Measurements from ENCODE around the gene SULT1B1. TPM values are rescaled to one million over a fixed set of nuclear protein-coding genes. Genes with fewer than 3 reads are reported as not detected.
A peak's percentile ranks its signal among the peaks of the same experiment; 100 is the strongest.

SULT1B1 gene
- total RNA-seq, 4 donors from 2014 or later: 0.39 to 3.3 (median 1.1) TPM

- H3K36me3 ChIP-seq: no peaks in the 10 kb centered on the region
- TF ChIP-seq EP300 (IDR thresholded peaks at IDR 0.05) (no peak), POLR2A (IDR thresholded peaks at IDR 0.05) (no peak), CTCF (IDR thresholded peaks at IDR 0.05) (no peak)
- H3K4me3 ChIP-seq: no peak overlapping the region
- H3K27me3 ChIP-seq: no peaks in the 10 kb centered on the region
- no peak for DNase-seq (ENCODE audit: low spot score in 2 of 2)
- H3K9me3 ChIP-seq: no peaks in the 10 kb centered on the region
- H3K4me1 ChIP-seq: peaks cover 0 to 6% (median 0%) of the 10 kb centered on the region in 4 donors
- no peak overlapping the region for H3K27ac ChIP-seq
- 89 to 96% methylated on average over 3 of the region's 3 CpGs for WGBS, 2 donors
Measured at GRCh38 chr4:69763233-69763632, 2.8 kb upstream of the SULT1B1 start.

- Histone ChIP-seq H3K27ac (peak overlapping the region in 1 of 4 donors; percentile 9), H3K4me1 (peaks cover 0 to 6% (median 0%) of the 10 kb centered on the region in 4 donors), H3K4me3 (no peak overlapping the region), H3K27me3 (no peaks in the 10 kb centered on the region), H3K9me3 (no peaks in the 10 kb centered on the region), H3K36me3 (no peaks in the 10 kb centered on the region)
- TF ChIP-seq POLR2A (IDR thresholded peaks at IDR 0.05) (no peak), EP300 (IDR thresholded peaks at IDR 0.05) (no peak), CTCF (IDR thresholded peaks at IDR 0.05) (no peak)
- DNase-seq (ENCODE audit: low spot score in 2 of 2): no peak
- WGBS, 2 donors: 67 to 73% methylated on average over 6 of the region's 6 CpGs
Measured at GRCh38 chr4:69759189-69759604, 1.2 kb downstream of the SULT1B1 start.

GRCh38 chr4:69757464-69757863 lies 3.0 kb downstream of the SULT1B1 start:
- no peak for TF ChIP-seq POLR2A (IDR thresholded peaks at IDR 0.05)
- no peak for TF ChIP-seq CTCF (IDR thresholded peaks at IDR 0.05)
- TF ChIP-seq EP300 (IDR thresholded peaks at IDR 0.05): no peak
- Histone ChIP-seq H3K4me3 (no peak overlapping the region), H3K36me3 (no peaks in the 10 kb centered on the region), H3K9me3 (no peaks in the 10 kb centered on the region), H3K4me1 (peaks cover 0 to 6% (median 0%) of the 10 kb centered on the region in 4 donors), H3K27me3 (no peaks in the 10 kb centered on the region), H3K27ac (no peak overlapping the region)
- WGBS, 2 donors: 93% methylated on average over 2 of the region's 2 CpGs
- no peak for DNase-seq (ENCODE audit: low spot score in 2 of 2)

- Histone ChIP-seq H3K27ac (no peak overlapping the region), H3K27me3 (no peaks in the 10 kb centered on the region), H3K4me3 (no peak overlapping the region), H3K4me1 (no peaks in the 10 kb centered on the region), H3K36me3 (no peaks in the 10 kb centered on the region), H3K9me3 (no peaks in the 10 kb centered on the region)
- 69 to 71% methylated on average over 4 of the region's 4 CpGs for WGBS, 2 donors
- DNase-seq (ENCODE audit: low spot score in 2 of 2): no peak
- TF ChIP-seq POLR2A (IDR thresholded peaks at IDR 0.05) (no peak), EP300 (IDR thresholded peaks at IDR 0.05) (no peak), CTCF (IDR thresholded peaks at IDR 0.05) (no peak)
Measured at GRCh38 chr4:69754926-69755580, 5.4 kb downstream of the SULT1B1 start.

GRCh38 chr4:69753686-69754085 lies 6.7 kb downstream of the SULT1B1 start:
- no peaks in the 10 kb centered on the region for H3K4me1 ChIP-seq
- no peak for TF ChIP-seq CTCF (IDR thresholded peaks at IDR 0.05)
- TF ChIP-seq EP300 (IDR thresholded peaks at IDR 0.05): no peak
- no peak for TF ChIP-seq POLR2A (IDR thresholded peaks at IDR 0.05)
- no peaks in the 10 kb centered on the region for H3K9me3 ChIP-seq
- no peak overlapping the region for H3K4me3 ChIP-seq
- 81 to 88% methylated on average over 1 of the region's 1 CpG for WGBS, 2 donors
- H3K27ac ChIP-seq: no peak overlapping the region
- H3K36me3 ChIP-seq: no peaks in the 10 kb centered on the region
- H3K27me3 ChIP-seq: no peaks in the 10 kb centered on the region
- DNase-seq (ENCODE audit: low spot score in 2 of 2): no peak

All from tibial nerve (tissue), 4 donors.